HEK293 (cell line): ENCODE results near the gene EPHA4.

Experiments
- CTCF ChIA-PET: fragments of 350-600 bp; formaldehyde crosslinking; extraction: SDS; loops from one replicate; lab custom pipeline; 2021; ENCODE audit warnings: antibody characterized with exemption; lab: Yijun Ruan, JAX
- POLR2A ChIA-PET: fragments of 300-600 bp; formaldehyde crosslinking; extraction: SDS; loops from one replicate; lab custom pipeline; 2020; ENCODE audit warnings: antibody characterized with exemption, inconsistent platforms; lab: Yijun Ruan, JAX
- H3K27ac ChIP-seq: fragments of 200-500 bp; sonication (Bioruptor generic); 2 replicates; pipeline ENCODE4 v1.5.1; 2014; ENCODE audit warnings: low read depth, low read length, control low read depth, inconsistent platforms; ENCODE audit errors: extremely low read depth
- H3K36me3 ChIP-seq, 2 experiments: fragments of 200-500 bp in 1 of 2; sonication (Bioruptor generic) in 1 of 2; 1 replicate in 1 of 2; 2 replicates in 1 of 2; pipeline ENCODE4 v1.5.1; 2014 to 2017; ENCODE audit warnings: inconsistent platforms in 2 of 2, low read length in 2 of 2; ENCODE audit not compliant: control insufficient read depth in 2 of 2, insufficient read depth in 1 of 2
- H3K4me1 ChIP-seq: fragments of 200-500 bp; sonication (Bioruptor generic); 2 replicates; pipeline ENCODE4 v1.5.1; 2014; ENCODE audit warnings: mild to moderate bottlenecking, low read length, inconsistent platforms; ENCODE audit not compliant: control insufficient read depth, insufficient read depth
- H3K4me3 ChIP-seq: 2 replicates; pipeline ENCODE4 v1.5.1; 2011; ENCODE audit warnings: low read depth, mild to moderate bottlenecking, control low read depth, low read length, moderate library complexity
- H3K9me3 ChIP-seq: fragments of 200-500 bp; sonication (Bioruptor generic); 2 replicates; pipeline ENCODE4 v1.5.1; 2014; ENCODE audit warnings: low read depth, low read length, inconsistent platforms; ENCODE audit not compliant: control insufficient read depth, insufficient read depth
- FEZF1 ChIP-seq: fragments of 450-650 bp; formaldehyde crosslinking; IDR thresholded peaks from 2 replicates; pipeline ENCODE4 v1.5.1; 2016; ENCODE audit warnings: missing biosample characterization, missing genetic modification characterization
- GLIS1 ChIP-seq: fragments of 450-650 bp; formaldehyde crosslinking; IDR thresholded peaks from 2 replicates; pipeline ENCODE4 v1.5.1; 2016; ENCODE audit warnings: missing biosample characterization, missing genetic modification characterization
- OVOL3 ChIP-seq: fragments of 450-650 bp; formaldehyde crosslinking; IDR thresholded peaks from 2 replicates; pipeline ENCODE4 v1.5.1; 2016; ENCODE audit warnings: missing biosample characterization, missing genetic modification characterization
- PATZ1 ChIP-seq: fragments of 450-650 bp; formaldehyde crosslinking; IDR thresholded peaks from 2 replicates; pipeline ENCODE4 v1.5.1; 2016; ENCODE audit warnings: missing biosample characterization, missing genetic modification characterization
- PRDM10 ChIP-seq: fragments of 450-650 bp; formaldehyde crosslinking; IDR thresholded peaks from 2 replicates; pipeline ENCODE4 v1.5.1; 2016; ENCODE audit warnings: missing biosample characterization, missing genetic modification characterization
- ZBTB17 ChIP-seq: fragments of 450-650 bp; formaldehyde crosslinking; IDR thresholded peaks from 2 replicates; pipeline ENCODE4 v1.5.1; 2016; ENCODE audit warnings: missing biosample characterization, missing genetic modification characterization
- ZBTB48 ChIP-seq: fragments of 450-650 bp; formaldehyde crosslinking; IDR thresholded peaks from 2 replicates; pipeline ENCODE4 v1.5.1; 2016; ENCODE audit warnings: missing biosample characterization, missing genetic modification characterization
- ZBTB6 ChIP-seq: fragments of 450-650 bp; formaldehyde crosslinking; IDR thresholded peaks from 2 replicates; pipeline ENCODE4 v1.5.1; 2017; ENCODE audit warnings: missing biosample characterization, missing genetic modification characterization
- ZNF221 ChIP-seq: fragments of 450-650 bp; formaldehyde crosslinking; IDR thresholded peaks from 2 replicates; pipeline ENCODE4 v1.5.1; 2017; ENCODE audit warnings: missing biosample characterization, missing genetic modification characterization, borderline replicate concordance
- ZNF274 ChIP-seq, 2 experiments: fragments of 200-500 bp in 1 of 2; fragments of 450-650 bp in 1 of 2; sonication (Bioruptor generic) in 1 of 2; formaldehyde crosslinking in 1 of 2; IDR thresholded peaks; 2 replicates each; pipeline versions ENCODE4 v1.5.1 to v1.6.1; 2014 to 2016; ENCODE audit warnings: borderline replicate concordance in 1 of 2, inconsistent platforms in 1 of 2, low read length in 1 of 2, missing biosample characterization in 1 of 2, missing genetic modification characterization in 1 of 2
- ZNF398 ChIP-seq: fragments of 450-650 bp; formaldehyde crosslinking; IDR thresholded peaks from 2 replicates; pipeline ENCODE4 v1.5.1; 2017; ENCODE audit warnings: missing biosample characterization, missing genetic modification characterization
- ZNF580 ChIP-seq: fragments of 450-650 bp; formaldehyde crosslinking; IDR thresholded peaks from 2 replicates; pipeline ENCODE4 v1.5.1; 2016; ENCODE audit warnings: missing biosample characterization, missing genetic modification characterization
- ZNF76 ChIP-seq: fragments of 450-650 bp; formaldehyde crosslinking; IDR thresholded peaks from 2 replicates; pipeline ENCODE4; 2016; ENCODE audit warnings: low read depth, missing biosample characterization, missing genetic modification characterization, borderline replicate concordance
- ZNF791 ChIP-seq: fragments of 450-650 bp; formaldehyde crosslinking; IDR thresholded peaks from 2 replicates; pipeline ENCODE4 v1.5.1; 2016; ENCODE audit warnings: missing biosample characterization, missing genetic modification characterization
- ZSCAN4 ChIP-seq: fragments of 450-650 bp; formaldehyde crosslinking; IDR thresholded peaks from 2 replicates; pipeline ENCODE4 v1.5.1; 2017; ENCODE audit warnings: missing biosample characterization, missing genetic modification characterization

The EPHA4 gene

GRCh38 chr2:221372159-221372884, 199.8 kb downstream of the EPHA4 start (continued):
- TF ChIP-seq ZSCAN4 (tag by site-specific recombination) (no peak), FEZF1 (no peak), ZBTB48 (tag by site-specific recombination) (peak; percentile 39; the same call in 1 of the 2 replicates), GLIS1 (tag by site-specific recombination) (peak; percentile 82), ZNF791 (tag by site-specific recombination) (no peak), ZNF76 (no peak), ZNF221 (no peak)

GRCh38 chr2:221371347-221371746, 200.8 kb downstream of the EPHA4 start:
- no peaks in the 10 kb centered on the region for H3K9me3 ChIP-seq
- peak; percentile 66; the same call in 1 of the 2 replicates for TF ChIP-seq ZNF580
- TF ChIP-seq PATZ1 (tag by site-specific recombination): peak; percentile 87
- TF ChIP-seq ZNF274 (IDR thresholded peaks at IDR 0.05; ENCODE audit: low read length): no peak
- TF ChIP-seq ZNF274 (tag by site-specific recombination; IDR thresholded peaks at IDR 0.05; ENCODE audit: borderline replicate concordance): no peak
- TF ChIP-seq ZBTB17 (tag by site-specific recombination): 0 out of 2 replicates have a peak, but pooled peaks have one; percentile 20
- peak; percentile 24; the same call in 1 of the 2 replicates for TF ChIP-seq ZBTB6 (tag by site-specific recombination)
- peak; percentile 75 for TF ChIP-seq ZNF398 (tag by site-specific recombination)
- TF ChIP-seq PRDM10: peak; percentile 73
- TF ChIP-seq OVOL3: no peak
- H3K4me1 ChIP-seq: peaks cover 18% of the 10 kb centered on the region
- no peak overlapping the region for H3K4me3 ChIP-seq
- ChIA-PET POLR2A (no interaction called here), CTCF (interaction anchor here (0.6 kb wide), 3 partner anchors 120 to 1118 kb away, joined by 3 to 6 read pairs (median 4); no protein-coding TSS in a partner anchor)
- peak overlapping the region; percentile 70 for H3K27ac ChIP-seq
- H3K36me3 ChIP-seq: no peaks in the 10 kb centered on the region
